H9 (cell line): ENCODE data around the gene TEAD1. TPM values are rescaled to one million over a fixed set of nuclear protein-coding genes. Genes with fewer than 3 reads are reported as not detected.

Experiments
- DNase-seq: peaks from one replicate; pipeline ENCODE4 v3.0.0-alpha.2; 2017
- H2AFZ ChIP-seq: one replicate; pipeline ENCODE4 v1.6.1; 2013; ENCODE audit warnings: mild to moderate bottlenecking, low read length, control low read depth, moderate library complexity
- H2AK5ac ChIP-seq: 2 replicates; pipeline ENCODE4 v1.6.1; 2013; ENCODE audit warnings: low read length, control low read depth, mixed read lengths; ENCODE audit not compliant: insufficient read length
- H2BK120ac ChIP-seq: one replicate; pipeline ENCODE4 v1.6.1; 2013; ENCODE audit warnings: low read depth, mild to moderate bottlenecking, low read length, control low read depth, inconsistent platforms; ENCODE audit not compliant: poor library complexity, severe bottlenecking
- H2BK12ac ChIP-seq: 2 replicates; pipeline ENCODE4 v1.6.1; 2013; ENCODE audit warnings: low read length, control low read depth, mixed read lengths, low read depth; ENCODE audit not compliant: insufficient read length
- H2BK15ac ChIP-seq: 2 replicates; pipeline ENCODE4 v1.6.1; 2013; ENCODE audit warnings: low read depth, low read length, control low read depth
- H2BK20ac ChIP-seq: one replicate; pipeline ENCODE4 v1.6.1; 2013; ENCODE audit warnings: low read depth, mild to moderate bottlenecking, low read length, control low read depth, inconsistent platforms; ENCODE audit not compliant: poor library complexity, severe bottlenecking
- H2BK5ac ChIP-seq: 2 replicates; pipeline ENCODE4 v1.6.1; 2013; ENCODE audit warnings: low read length, control low read depth, mixed read lengths; ENCODE audit not compliant: insufficient read length
- H3K14ac ChIP-seq: 2 replicates; pipeline ENCODE4 v1.6.1; 2013; ENCODE audit warnings: low read length, control low read depth; ENCODE audit not compliant: insufficient read depth
- H3K18ac ChIP-seq: 2 replicates; pipeline ENCODE4 v1.6.1; 2013; ENCODE audit warnings: low read depth, mild to moderate bottlenecking, mixed read lengths, low read length, control low read depth; ENCODE audit not compliant: insufficient read length
- H3K23ac ChIP-seq: 2 replicates; pipeline ENCODE4 v1.6.1; 2013; ENCODE audit warnings: low read length, control low read depth, mixed read lengths, low read depth; ENCODE audit not compliant: insufficient read length
- H3K23me2 ChIP-seq: 2 replicates; pipeline ENCODE4 v1.6.1; 2013; ENCODE audit warnings: low read depth, mild to moderate bottlenecking, mixed read lengths, low read length, control low read depth; ENCODE audit not compliant: insufficient read length, poor library complexity, severe bottlenecking
- H3K27ac ChIP-seq: 2 replicates; pipeline ENCODE4 v1.5.1; 2013; ENCODE audit warnings: low read length, control low read depth, mixed read lengths, low read depth; ENCODE audit not compliant: insufficient read length
- H3K27me3 ChIP-seq: 2 replicates; pipeline ENCODE4 v1.6.1; 2013; ENCODE audit warnings: low read length, control low read depth, inconsistent platforms; ENCODE audit not compliant: insufficient read depth
- H3K4ac ChIP-seq: 2 replicates; pipeline ENCODE4 v1.6.1; 2013; ENCODE audit warnings: low read depth, mild to moderate bottlenecking, control low read depth, inconsistent platforms, low read length, moderate library complexity
- H3K4me1 ChIP-seq: 2 replicates; pipeline ENCODE4 v1.6.1; 2013; ENCODE audit warnings: low read length, control low read depth, inconsistent platforms; ENCODE audit not compliant: insufficient read depth
- H3K4me2 ChIP-seq: 2 replicates; pipeline ENCODE4 v1.6.1; 2013; ENCODE audit warnings: low read length, control low read depth, mixed read lengths; ENCODE audit not compliant: insufficient read length, insufficient read depth
- H3K56ac ChIP-seq: 2 replicates; pipeline ENCODE4 v1.6.1; 2013; ENCODE audit warnings: low read depth, mild to moderate bottlenecking, mixed read lengths, low read length, control low read depth; ENCODE audit not compliant: insufficient read length
- H3K79me1 ChIP-seq: 2 replicates; pipeline ENCODE4 v1.6.1; 2013; ENCODE audit warnings: low read depth, mild to moderate bottlenecking, moderate library complexity, low read length, control low read depth, inconsistent platforms; ENCODE audit not compliant: insufficient read depth, poor library complexity, severe bottlenecking
- H3K79me2 ChIP-seq: 2 replicates; pipeline ENCODE4 v1.6.1; 2013; ENCODE audit warnings: low read length, control low read depth, inconsistent platforms; ENCODE audit not compliant: insufficient read depth
- H3K9ac ChIP-seq: 2 replicates; pipeline ENCODE4 v1.6.1; 2013; ENCODE audit warnings: low read length, control low read depth, mixed read lengths; ENCODE audit not compliant: insufficient read length; ENCODE audit errors: extremely low read depth
- H3K9me3 ChIP-seq: one replicate; pipeline ENCODE4 v1.6.1; 2013; ENCODE audit warnings: low read depth, low read length, inconsistent platforms; ENCODE audit not compliant: control insufficient read depth
- H3T11ph ChIP-seq: one replicate; pipeline ENCODE4 v1.6.1; 2013; ENCODE audit warnings: mild to moderate bottlenecking, low read length, control low read depth, inconsistent platforms
- H4K20me1 ChIP-seq: one replicate; pipeline ENCODE4 v1.6.1; 2013; ENCODE audit not compliant: control insufficient read depth, insufficient read length, insufficient read depth
- H4K5ac ChIP-seq: 2 replicates; pipeline ENCODE4 v1.6.1; 2013; ENCODE audit warnings: low read depth, mild to moderate bottlenecking, mixed read lengths, low read length, control low read depth; ENCODE audit not compliant: insufficient read length
- H4K8ac ChIP-seq: replicated peaks from 2 replicates; pipeline ENCODE4 v1.6.1; 2013; ENCODE audit warnings: low read length, control low read depth, mixed read lengths, low read depth; ENCODE audit not compliant: insufficient read length
- H4K91ac ChIP-seq: 2 replicates; pipeline ENCODE4 v1.6.1; 2013; ENCODE audit warnings: low read depth, mild to moderate bottlenecking, moderate library complexity, mixed read lengths, low read length, control low read depth; ENCODE audit not compliant: insufficient read length
- H3K27ac Mint-ChIP-seq, 3 experiments: 2 replicates in 2 of 3; 3 replicates in 1 of 3; pipeline ENCODE4 v1.8.0; 2020 to 2021; ENCODE audit warnings: mixed read lengths in 3 of 3, mild to moderate bottlenecking in 1 of 3, moderate library complexity in 1 of 3
- H3K27me3 Mint-ChIP-seq: 2 replicates; pipeline ENCODE4 v1.8.0; 2021; ENCODE audit warnings: low read depth, mild to moderate bottlenecking, moderate library complexity, mixed read lengths
- H3K36me3 Mint-ChIP-seq, 3 experiments: 2 replicates in 2 of 3; 3 replicates in 1 of 3; pipeline ENCODE4 v1.8.0; 2020 to 2021; ENCODE audit warnings: low read depth in 3 of 3, mixed read lengths in 3 of 3; ENCODE audit not compliant: insufficient read depth in 1 of 3
- H3K4me1 Mint-ChIP-seq, 2 experiments: 2 replicates each; pipeline ENCODE4 v1.8.0; 2020; ENCODE audit warnings: mixed read lengths in 2 of 2
- H3K4me3 Mint-ChIP-seq, 2 experiments: 2 replicates in 1 of 2; 3 replicates in 1 of 2; pipeline ENCODE4 v1.8.0; 2020 to 2021; ENCODE audit warnings: mild to moderate bottlenecking in 2 of 2, mixed read lengths in 2 of 2, moderate library complexity in 1 of 2
- H3K9me3 Mint-ChIP-seq, 2 experiments: 2 replicates in 1 of 2; 3 replicates in 1 of 2; pipeline ENCODE4 v1.8.0; 2020; ENCODE audit warnings: mild to moderate bottlenecking in 2 of 2, mixed read lengths in 2 of 2, moderate library complexity in 1 of 2
- WGBS: extraction: QIAGEN DNeasy Blood & Tissue Kit; methylation state at CpG from one replicate; pipeline ENCODE4 v1.1.7; 2013; ENCODE audit warnings: missing lambda C conversion rate, low lambda C conversion rate, mixed read lengths; ENCODE audit not compliant: insufficient read length; ENCODE audit errors: extremely low coverage; 5-methylcytosine and 5-hydroxymethylcytosine counted together
- total RNA-seq: library from RNA; stranded (reverse); gene quantifications from 2 replicates; pipeline ENCODE4 v1.2.1, GENCODE V29; 2021
- TF ChIP-seq, protein P1 (sequence below): fragments of 200-600 bp; sonication (generic); conservative IDR thresholded peaks from 3 replicates; pipeline ENCODE4 v1.8.0; 2021; ENCODE audit warnings: antibody characterized with exemption, mild to moderate bottlenecking

TEAD1 gene
- total RNA-seq, 1 experiment from 2014 or later = 75.1 TPM

DNA sequence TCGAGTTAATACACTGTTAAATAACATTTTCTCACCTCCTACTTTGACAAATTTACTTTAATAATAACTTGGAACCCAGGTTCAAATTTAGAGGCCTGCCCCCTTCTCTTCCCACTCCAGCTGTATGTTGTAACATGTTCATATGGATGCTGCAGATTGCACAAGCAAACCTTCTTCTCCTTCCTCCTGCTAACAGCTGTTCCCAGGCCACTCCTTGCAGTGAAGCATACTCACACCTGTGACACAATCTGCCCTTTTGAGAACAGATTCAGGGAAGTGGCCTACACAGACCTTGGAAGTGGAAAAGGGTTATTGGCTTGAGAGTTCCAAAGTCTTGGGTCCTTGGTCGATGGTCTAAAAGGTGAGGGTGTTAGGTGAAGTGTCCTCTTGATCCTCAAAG lies 131.9 kb downstream of the TEAD1 start:
- H3K4me1 ChIP-seq = peaks cover 23% of the 10 kb centered on the region
- H2BK5ac ChIP-seq = peak overlapping the region; percentile 29
- no peaks in the 10 kb centered on the region for H3K9me3 ChIP-seq
- Mint-ChIP-seq H3K27ac (peak overlapping the region in 2 of 3 experiments; percentile 13 to 88; a peak in 5 of 7 replicates), H3K4me1 (peaks cover 67 to 69% of the 10 kb centered on the region in 2 experiments), H3K36me3 (peaks cover 0 to 2% (median 2%) of the 10 kb centered on the region in 3 experiments; a peak in 3 of 7 replicates), H3K9me3 (no peaks in the 10 kb centered on the region), H3K4me3 (no peak overlapping the region), H3K27me3 (no peaks in the 10 kb centered on the region)
- no peak overlapping the region for H3K56ac ChIP-seq
- no peak overlapping the region for H4K5ac ChIP-seq
- no CpG with 5 or more reads among the region's 2 CpGs for WGBS
- H3K23me2 ChIP-seq = no peaks in the 10 kb centered on the region
- no peak overlapping the region for H4K8ac ChIP-seq
- no peak overlapping the region for H2AFZ ChIP-seq
- no peak overlapping the region for H2BK15ac ChIP-seq
- H4K91ac ChIP-seq = no peak overlapping the region
- no peak overlapping the region for H3K4ac ChIP-seq
- H3K14ac ChIP-seq = no peak overlapping the region
- TF ChIP-seq, protein P1, sequence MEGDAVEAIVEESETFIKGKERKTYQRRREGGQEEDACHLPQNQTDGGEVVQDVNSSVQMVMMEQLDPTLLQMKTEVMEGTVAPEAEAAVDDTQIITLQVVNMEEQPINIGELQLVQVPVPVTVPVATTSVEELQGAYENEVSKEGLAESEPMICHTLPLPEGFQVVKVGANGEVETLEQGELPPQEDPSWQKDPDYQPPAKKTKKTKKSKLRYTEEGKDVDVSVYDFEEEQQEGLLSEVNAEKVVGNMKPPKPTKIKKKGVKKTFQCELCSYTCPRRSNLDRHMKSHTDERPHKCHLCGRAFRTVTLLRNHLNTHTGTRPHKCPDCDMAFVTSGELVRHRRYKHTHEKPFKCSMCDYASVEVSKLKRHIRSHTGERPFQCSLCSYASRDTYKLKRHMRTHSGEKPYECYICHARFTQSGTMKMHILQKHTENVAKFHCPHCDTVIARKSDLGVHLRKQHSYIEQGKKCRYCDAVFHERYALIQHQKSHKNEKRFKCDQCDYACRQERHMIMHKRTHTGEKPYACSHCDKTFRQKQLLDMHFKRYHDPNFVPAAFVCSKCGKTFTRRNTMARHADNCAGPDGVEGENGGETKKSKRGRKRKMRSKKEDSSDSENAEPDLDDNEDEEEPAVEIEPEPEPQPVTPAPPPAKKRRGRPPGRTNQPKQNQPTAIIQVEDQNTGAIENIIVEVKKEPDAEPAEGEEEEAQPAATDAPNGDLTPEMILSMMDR = no peak
- H3K27me3 ChIP-seq = no peaks in the 10 kb centered on the region
- no peaks in the 10 kb centered on the region for H4K20me1 ChIP-seq
- no peak overlapping the region for H3T11ph ChIP-seq
- no peak overlapping the region for H2BK20ac ChIP-seq
- peaks cover 5% of the 10 kb centered on the region; the same call in 1 of the 2 replicates for H3K79me2 ChIP-seq
- no peak overlapping the region for H3K9ac ChIP-seq
- DNase-seq = no peak
- no peak overlapping the region for H3K23ac ChIP-seq
- peaks cover 5% of the 10 kb centered on the region for H3K79me1 ChIP-seq
- H2BK120ac ChIP-seq = no peak overlapping the region
- no peak overlapping the region for H2BK12ac ChIP-seq
- H3K27ac ChIP-seq = no peak overlapping the region
- no peak overlapping the region for H3K4me2 ChIP-seq
- no peak overlapping the region for H2AK5ac ChIP-seq
- peak overlapping the region; percentile 12 for H3K18ac ChIP-seq
